ENCODE results near the gene FHIT. TPM values are rescaled to one million over a fixed set of nuclear protein-coding genes. Genes with fewer than 3 reads are reported as not detected.

The FHIT gene
- total RNA-seq, 2 donors from 2014 or later = 10.4 to 15.8 TPM

- 90 to 95% methylated on average over 3 of the region's 3 CpGs for WGBS, 2 donors
- no peak for DNase-seq
- H3K4me3 ChIP-seq = no peak overlapping the region
- no peaks in the 10 kb centered on the region for H3K9me3 ChIP-seq
- H3K36me3 ChIP-seq (replicated peaks in 1 of 2; ENCODE audit: insufficient read depth in 1 of 2, low read depth in 2 of 2) = no peaks in the 10 kb centered on the region
- H3K27ac ChIP-seq = no peak overlapping the region
- no peak for TF ChIP-seq POLR2A (IDR thresholded peaks at IDR 0.05)
- TF ChIP-seq, protein P1, sequence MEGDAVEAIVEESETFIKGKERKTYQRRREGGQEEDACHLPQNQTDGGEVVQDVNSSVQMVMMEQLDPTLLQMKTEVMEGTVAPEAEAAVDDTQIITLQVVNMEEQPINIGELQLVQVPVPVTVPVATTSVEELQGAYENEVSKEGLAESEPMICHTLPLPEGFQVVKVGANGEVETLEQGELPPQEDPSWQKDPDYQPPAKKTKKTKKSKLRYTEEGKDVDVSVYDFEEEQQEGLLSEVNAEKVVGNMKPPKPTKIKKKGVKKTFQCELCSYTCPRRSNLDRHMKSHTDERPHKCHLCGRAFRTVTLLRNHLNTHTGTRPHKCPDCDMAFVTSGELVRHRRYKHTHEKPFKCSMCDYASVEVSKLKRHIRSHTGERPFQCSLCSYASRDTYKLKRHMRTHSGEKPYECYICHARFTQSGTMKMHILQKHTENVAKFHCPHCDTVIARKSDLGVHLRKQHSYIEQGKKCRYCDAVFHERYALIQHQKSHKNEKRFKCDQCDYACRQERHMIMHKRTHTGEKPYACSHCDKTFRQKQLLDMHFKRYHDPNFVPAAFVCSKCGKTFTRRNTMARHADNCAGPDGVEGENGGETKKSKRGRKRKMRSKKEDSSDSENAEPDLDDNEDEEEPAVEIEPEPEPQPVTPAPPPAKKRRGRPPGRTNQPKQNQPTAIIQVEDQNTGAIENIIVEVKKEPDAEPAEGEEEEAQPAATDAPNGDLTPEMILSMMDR (IDR thresholded peaks at IDR 0.05) = no peak
- no peaks in the 10 kb centered on the region for H3K27me3 ChIP-seq
- intact Hi-C loops (cut with DNase I) = no loop called here
- ATAC-seq = no peak
- no peaks in the 10 kb centered on the region for H3K4me1 ChIP-seq
These were observed 1241.2 kb downstream of the FHIT start for GRCh38 chr3:60009931-60010478.

DNA sequence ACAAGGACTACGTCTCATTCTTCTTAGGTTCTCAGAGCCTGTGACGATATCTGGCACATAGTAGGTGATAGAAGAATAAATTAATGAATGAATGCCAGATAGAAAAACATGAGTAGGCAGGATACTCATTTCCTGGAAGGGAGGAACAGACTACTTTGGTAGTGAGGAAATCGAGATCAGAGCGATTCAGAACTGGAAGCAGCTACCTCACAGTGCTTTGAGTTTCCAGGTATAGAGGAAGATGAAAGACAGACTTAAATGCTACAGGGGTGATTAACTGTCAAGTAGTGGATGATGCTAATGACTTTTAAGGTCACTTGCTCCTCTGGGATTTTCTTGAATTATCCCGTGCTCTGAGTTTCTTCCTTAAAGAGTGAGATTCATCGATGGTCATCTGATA lies 1249.9 kb downstream of the FHIT start:
- Histone ChIP-seq H3K4me1 (no peaks in the 10 kb centered on the region), H3K27me3 (no peaks in the 10 kb centered on the region), H3K4me3 (no peak overlapping the region), H3K9me3 (no peaks in the 10 kb centered on the region), H3K27ac (no peak overlapping the region), H3K36me3 (replicated peaks in 1 of 2; ENCODE audit: insufficient read depth in 1 of 2, low read depth in 2 of 2) (no peaks in the 10 kb centered on the region)
- TF ChIP-seq POLR2A (IDR thresholded peaks at IDR 0.05) = no peak
- TF ChIP-seq, protein P1 (IDR thresholded peaks at IDR 0.05) = no peak
- no peak for DNase-seq
- no peak for ATAC-seq
- intact Hi-C loops (cut with DNase I) = no loop called here
- 93 to 96% methylated on average over 6 of the region's 6 CpGs for WGBS, 2 donors

DNA sequence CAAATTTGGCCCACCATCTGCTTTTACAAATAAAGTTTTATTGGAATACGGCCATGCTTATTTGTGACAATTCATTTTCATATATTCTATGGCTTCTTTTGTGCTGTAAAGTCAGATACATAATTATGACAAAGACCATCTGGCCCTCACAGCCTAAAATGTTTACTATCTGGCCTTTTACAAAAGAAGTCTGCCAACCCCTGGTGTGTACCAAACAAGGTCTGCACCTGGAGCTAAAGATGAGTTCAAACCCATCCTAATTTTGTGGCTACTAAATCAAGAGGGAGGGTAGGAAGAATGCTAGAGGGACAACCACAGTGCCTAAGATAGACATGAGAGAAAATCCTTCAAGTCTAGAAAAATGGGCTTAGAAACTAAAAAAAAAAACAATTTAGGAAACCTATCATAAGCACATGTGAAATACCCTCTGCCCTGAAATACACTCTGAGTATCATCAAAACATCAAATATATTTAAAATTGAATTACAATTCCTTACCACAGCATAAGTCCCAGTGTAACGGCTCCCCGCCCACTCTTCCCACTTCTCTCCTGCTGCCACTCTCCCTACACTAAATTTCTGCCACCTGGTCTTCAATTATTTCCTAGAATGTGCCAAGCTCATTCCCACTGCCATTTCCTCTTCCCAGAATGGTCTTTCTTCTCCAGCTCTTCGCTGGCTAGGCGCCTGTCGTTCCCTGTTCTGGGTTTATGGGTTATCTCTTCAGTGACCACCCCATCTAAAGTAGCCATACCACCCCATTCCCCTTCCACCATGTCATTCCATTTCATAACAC lies 1250.7 kb downstream of the FHIT start:
- 93 to 95% methylated on average over 6 of the region's 6 CpGs for WGBS, 2 donors
- TF ChIP-seq, protein P1 (IDR thresholded peaks at IDR 0.05) = no peak
- no peak for TF ChIP-seq POLR2A (IDR thresholded peaks at IDR 0.05)
- no peak for DNase-seq
- no peaks in the 10 kb centered on the region for H3K27me3 ChIP-seq
- intact Hi-C loops (cut with DNase I) = no loop called here
- no peak for ATAC-seq
- H3K4me3 ChIP-seq = no peak overlapping the region
- H3K4me1 ChIP-seq = no peaks in the 10 kb centered on the region
- no peak overlapping the region for H3K27ac ChIP-seq
- H3K36me3 ChIP-seq (replicated peaks in 1 of 2; ENCODE audit: insufficient read depth in 1 of 2, low read depth in 2 of 2) = no peaks in the 10 kb centered on the region
- H3K9me3 ChIP-seq = no peaks in the 10 kb centered on the region

- TF ChIP-seq, protein P1 (IDR thresholded peaks at IDR 0.05) = no peak
- no peak for TF ChIP-seq POLR2A (IDR thresholded peaks at IDR 0.05)
- no peaks in the 10 kb centered on the region for H3K27me3 ChIP-seq
- H3K36me3 ChIP-seq (replicated peaks in 1 of 2; ENCODE audit: insufficient read depth in 1 of 2, low read depth in 2 of 2) = no peaks in the 10 kb centered on the region
- H3K4me1 ChIP-seq = no peaks in the 10 kb centered on the region
- H3K4me3 ChIP-seq = no peak overlapping the region
- WGBS, 2 donors = 66 to 71% methylated on average over 6 of the region's 6 CpGs
- intact Hi-C loops (cut with DNase I) = no loop called here
- no peak overlapping the region for H3K27ac ChIP-seq
- DNase-seq (peak in 1 of 4 donors; percentile 6), ATAC-seq (no peak)
- no peaks in the 10 kb centered on the region for H3K9me3 ChIP-seq
These were observed 1253.2 kb downstream of the FHIT start for GRCh38 chr3:59998058-59998457.

- H3K27me3 ChIP-seq = no peaks in the 10 kb centered on the region
- H3K4me1 ChIP-seq = no peaks in the 10 kb centered on the region
- intact Hi-C loops (cut with DNase I) = no loop called here
- H3K4me3 ChIP-seq = no peak overlapping the region
- no peak overlapping the region for H3K27ac ChIP-seq
- no peaks in the 10 kb centered on the region for H3K36me3 ChIP-seq (replicated peaks in 1 of 2; ENCODE audit: insufficient read depth in 1 of 2, low read depth in 2 of 2)
- DNase-seq (no peak), ATAC-seq (no peak)
- TF ChIP-seq, protein P1 (IDR thresholded peaks at IDR 0.05) = no peak
- no peak for TF ChIP-seq POLR2A (IDR thresholded peaks at IDR 0.05)
- WGBS, 2 donors = 94 to 96% methylated on average over 1 of the region's 1 CpG
- H3K9me3 ChIP-seq = no peaks in the 10 kb centered on the region
These were observed 1253.7 kb downstream of the FHIT start for GRCh38 chr3:59997583-59997982.
